ENCODE measurements around the gene TTLL3.

DNA sequence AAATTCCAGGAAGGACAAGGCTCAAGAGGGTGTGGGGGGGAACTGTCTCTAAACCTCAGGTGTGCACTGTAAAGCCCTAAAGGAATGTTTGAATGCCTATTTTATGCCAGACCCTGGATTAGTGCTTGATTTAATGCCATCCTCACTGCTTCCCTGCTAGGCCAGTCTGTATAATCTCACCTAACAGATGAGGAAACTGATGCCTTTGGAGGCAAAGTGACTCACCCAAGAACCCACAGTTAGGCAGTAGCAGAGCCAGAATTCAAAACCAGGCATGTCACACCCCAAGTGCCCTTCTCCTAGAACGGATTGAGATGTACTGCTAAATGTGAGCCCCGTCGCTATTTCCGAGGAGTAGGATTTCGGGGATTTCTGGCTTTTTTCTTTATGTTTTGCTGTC is 48.1 kb upstream of the TTLL3 start:
- TF ChIP-seq, protein P1, sequence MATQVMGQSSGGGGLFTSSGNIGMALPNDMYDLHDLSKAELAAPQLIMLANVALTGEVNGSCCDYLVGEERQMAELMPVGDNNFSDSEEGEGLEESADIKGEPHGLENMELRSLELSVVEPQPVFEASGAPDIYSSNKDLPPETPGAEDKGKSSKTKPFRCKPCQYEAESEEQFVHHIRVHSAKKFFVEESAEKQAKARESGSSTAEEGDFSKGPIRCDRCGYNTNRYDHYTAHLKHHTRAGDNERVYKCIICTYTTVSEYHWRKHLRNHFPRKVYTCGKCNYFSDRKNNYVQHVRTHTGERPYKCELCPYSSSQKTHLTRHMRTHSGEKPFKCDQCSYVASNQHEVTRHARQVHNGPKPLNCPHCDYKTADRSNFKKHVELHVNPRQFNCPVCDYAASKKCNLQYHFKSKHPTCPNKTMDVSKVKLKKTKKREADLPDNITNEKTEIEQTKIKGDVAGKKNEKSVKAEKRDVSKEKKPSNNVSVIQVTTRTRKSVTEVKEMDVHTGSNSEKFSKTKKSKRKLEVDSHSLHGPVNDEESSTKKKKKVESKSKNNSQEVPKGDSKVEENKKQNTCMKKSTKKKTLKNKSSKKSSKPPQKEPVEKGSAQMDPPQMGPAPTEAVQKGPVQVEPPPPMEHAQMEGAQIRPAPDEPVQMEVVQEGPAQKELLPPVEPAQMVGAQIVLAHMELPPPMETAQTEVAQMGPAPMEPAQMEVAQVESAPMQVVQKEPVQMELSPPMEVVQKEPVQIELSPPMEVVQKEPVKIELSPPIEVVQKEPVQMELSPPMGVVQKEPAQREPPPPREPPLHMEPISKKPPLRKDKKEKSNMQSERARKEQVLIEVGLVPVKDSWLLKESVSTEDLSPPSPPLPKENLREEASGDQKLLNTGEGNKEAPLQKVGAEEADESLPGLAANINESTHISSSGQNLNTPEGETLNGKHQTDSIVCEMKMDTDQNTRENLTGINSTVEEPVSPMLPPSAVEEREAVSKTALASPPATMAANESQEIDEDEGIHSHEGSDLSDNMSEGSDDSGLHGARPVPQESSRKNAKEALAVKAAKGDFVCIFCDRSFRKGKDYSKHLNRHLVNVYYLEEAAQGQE (IDR thresholded peaks at IDR 0.05; ENCODE audit: insufficient read depth in 1 of 2, low read depth in 2 of 2, low read length in 2 of 2) = no peak
- TF ChIP-seq POLR2AphosphoS5 (IDR thresholded peaks at IDR 0.05; ENCODE audit: low read depth, low read length) = no peak
- TF ChIP-seq TAF1 (IDR thresholded peaks at IDR 0.05; ENCODE audit: borderline replicate concordance, insufficient read depth, low read length) = no peak
- TF ChIP-seq FOXP2 (optimal IDR thresholded peaks at IDR 0.05; ENCODE audit: borderline replicate concordance, extremely low read depth, extremely low read length, insufficient read depth) = no peak
